Gastrocnemius medialis (tissue), 4 donors: ENCODE data around the gene HOXD12. TPM values are rescaled to one million over a fixed set of nuclear protein-coding genes. Genes with fewer than 3 reads are reported as not detected.

Experiments used
- ATAC-seq, 2 donors: fragments of 150-250 bp; one replicate each; pipeline ENCODE4 v1.9.1; 2016
- DNase-seq, 2 donors: peaks; one replicate each; pipeline ENCODE4 v3.0.0-alpha.2; 2019
- H3K27ac ChIP-seq, 4 donors: fragments of 200-600 bp; sonication (generic); 1 replicate in 1 of 4; 2 replicates in 3 of 4; pipeline ENCODE4 v1.5.1; 2016 to 2018; ENCODE audit warnings: mild to moderate bottlenecking in 2 of 4, moderate library complexity in 1 of 4
- H3K27me3 ChIP-seq, 3 donors: fragments of 200-600 bp; sonication (generic) in 2 of 3; 1 replicate in 1 of 3; 2 replicates in 2 of 3; pipeline versions ENCODE4 v1.5.1 to v1.6.0; 2016 to 2019; ENCODE audit warnings: mild to moderate bottlenecking in 1 of 3, moderate library complexity in 1 of 3
- H3K36me3 ChIP-seq, 2 donors: fragments of 200-600 bp; sonication (generic) in 1 of 2; one replicate each; pipeline ENCODE4 v1.5.1; 2017 to 2018
- H3K4me1 ChIP-seq, 2 donors: fragments of 200-600 bp; sonication (generic) in 1 of 2; one replicate each; pipeline ENCODE4 v1.5.1; 2016 to 2017; ENCODE audit warnings: mild to moderate bottlenecking in 2 of 2
- H3K4me3 ChIP-seq, 4 donors: fragments of 200-600 bp; sonication (generic) in 3 of 4; 1 replicate in 1 of 4; 2 replicates in 3 of 4; pipeline ENCODE4 v1.5.1; 2016 to 2019; ENCODE audit warnings: mild to moderate bottlenecking in 2 of 4
- H3K9me3 ChIP-seq, 3 donors: fragments of 200-600 bp; sonication (generic) in 2 of 3; 1 replicate in 1 of 3; 2 replicates in 2 of 3; pipeline ENCODE4 v1.5.1; 2016 to 2019
- CTCF ChIP-seq, 5 experiments: fragments of 450-650 bp in 3 of 5; fragments of 200-600 bp in 2 of 5; sonication (generic) in 2 of 5; IDR thresholded peaks in 4 of 5; conservative IDR thresholded peaks in 1 of 5; 1 replicate in 4 of 5; 2 replicates in 1 of 5; pipeline ENCODE4 v1.5.1; 2016 to 2019; ENCODE audit warnings: antibody characterized with exemption in 5 of 5, mild to moderate bottlenecking in 3 of 5, moderate library complexity in 3 of 5
- POLR2A ChIP-seq, 2 donors: fragments of 450-650 bp; IDR thresholded peaks; one replicate each; pipeline ENCODE4 v1.6.1; 2017; ENCODE audit warnings: antibody characterized with exemption in 2 of 2, mild to moderate bottlenecking in 2 of 2, moderate library complexity in 2 of 2
- in situ Hi-C, 4 donors: fragments of 200-750 bp; cut with MboI; loops; one replicate each; pipeline versions ENCODE4 v1.15.0 to v1.8.0; 2017; ENCODE audit warnings: low sequenced_read_pairs in 4 of 4
- intact Hi-C: fragments of 100-400 bp; cut with DNase I; formaldehyde crosslinking; loops from one replicate; pipeline ENCODE4 v1.15.1; 2023; ENCODE audit warnings: low total_unique reads
- total RNA-seq, 4 donors: library from RNA; depleted of rRNA; stranded (reverse); fragments of >200 nt; gene quantifications; one replicate each; pipeline versions ENCODE4 v1.1.0 to v1.2.3, GENCODE V29; 2016

Gene HOXD12
- total RNA-seq, 4 donors from 2014 or later: not detected

- peaks cover 66 to 78% (median 67%) of the 10 kb centered on the region in 3 donors for H3K27me3 ChIP-seq
- H3K4me3 ChIP-seq: peak overlapping the region; percentile 44 to 57 (median 49)
- TF ChIP-seq POLR2A (IDR thresholded peaks at IDR 0.05): no peak
- TF ChIP-seq CTCF (IDR thresholded peaks at IDR 0.05 in 4 of 5, conservative IDR thresholded peaks at IDR 0.05 in 1 of 5): no peak
- intact Hi-C loops (no loop called here), in situ Hi-C loops (no loop called here)
- no peaks in the 10 kb centered on the region for H3K36me3 ChIP-seq
- H3K9me3 ChIP-seq: no peaks in the 10 kb centered on the region
- H3K4me1 ChIP-seq: peaks cover 5 to 20% of the 10 kb centered on the region in 2 donors
- no peak overlapping the region for H3K27ac ChIP-seq
- ATAC-seq (peak in 1 of 2 donors; percentile 41), DNase-seq (no peak)
Measured at GRCh38 chr2:176067589-176068418, 31.8 kb upstream of the HOXD12 start.

GRCh38 chr2:176068419-176068832 is 31.2 kb upstream of the HOXD12 start:
- Histone ChIP-seq H3K27me3 (peaks cover 72 to 78% (median 73%) of the 10 kb centered on the region in 3 donors), H3K36me3 (no peaks in the 10 kb centered on the region), H3K27ac (no peak overlapping the region), H3K9me3 (no peaks in the 10 kb centered on the region), H3K4me1 (peaks cover 5 to 25% of the 10 kb centered on the region in 2 donors), H3K4me3 (peak overlapping the region in 2 of 4 donors; percentile 44 to 50)
- intact Hi-C loops: no loop called here
- DNase-seq: no peak
- TF ChIP-seq POLR2A (IDR thresholded peaks at IDR 0.05): no peak
- TF ChIP-seq CTCF (IDR thresholded peaks at IDR 0.05 in 4 of 5, conservative IDR thresholded peaks at IDR 0.05 in 1 of 5): no peak
- in situ Hi-C loops: no loop called here
- ATAC-seq: no peak

GRCh38 chr2:176071330-176072291 is 28.0 kb upstream of the HOXD12 start:
- Histone ChIP-seq H3K36me3 (no peaks in the 10 kb centered on the region), H3K9me3 (no peaks in the 10 kb centered on the region), H3K4me1 (peaks cover 5 to 25% of the 10 kb centered on the region in 2 donors), H3K27me3 (peaks cover 98 to 100% (median 100%) of the 10 kb centered on the region in 3 donors), H3K27ac (no peak overlapping the region), H3K4me3 (no peak overlapping the region)
- TF ChIP-seq CTCF (IDR thresholded peaks at IDR 0.05 in 4 of 5, conservative IDR thresholded peaks at IDR 0.05 in 1 of 5) (no peak), POLR2A (IDR thresholded peaks at IDR 0.05) (no peak)
- intact Hi-C loops (no loop called here), in situ Hi-C loops (loop anchor here in 2 of 4 donors (10.0 kb wide), 1 partner anchor 387 kb away; no protein-coding TSS in a partner anchor)
- ATAC-seq (no peak), DNase-seq (no peak)

GRCh38 chr2:176072292-176072669 is 27.3 kb upstream of the HOXD12 start:
- Histone ChIP-seq H3K36me3 (no peaks in the 10 kb centered on the region), H3K27me3 (peaks cover 98 to 100% (median 100%) of the 10 kb centered on the region in 3 donors), H3K27ac (no peak overlapping the region), H3K9me3 (no peaks in the 10 kb centered on the region), H3K4me1 (peaks cover 3 to 19% of the 10 kb centered on the region in 2 donors), H3K4me3 (no peak overlapping the region)
- no peak for TF ChIP-seq POLR2A (IDR thresholded peaks at IDR 0.05)
- no peak for TF ChIP-seq CTCF (IDR thresholded peaks at IDR 0.05 in 4 of 5, conservative IDR thresholded peaks at IDR 0.05 in 1 of 5)
- intact Hi-C loops (no loop called here), in situ Hi-C loops (loop anchor here in 2 of 4 donors (10.0 kb wide), 1 partner anchor 387 kb away; no protein-coding TSS in a partner anchor)
- DNase-seq (no peak), ATAC-seq (no peak)
